IMR-90 (cell line): ENCODE measurements around the gene CDH13. TPM values are rescaled to one million over a fixed set of nuclear protein-coding genes. Genes with fewer than 3 reads are reported as not detected.

Source experiments
- ATAC-seq: fragments of 200-7000 bp; cut with Tn5 transposase; 2 replicates; pipeline ENCODE4 v1.9.1; 2020; ENCODE audit warnings: low read depth, mild to moderate bottlenecking, moderate library complexity
- BruUV-seq: library from RNA; stranded (reverse); fragments of 400-500 nt; replicated peaks from 2 replicates; lab custom pipeline; 2021; lab: Mats Ljungman, UMichigan
- CTCF ChIA-PET: fragments of 300-600 bp; formaldehyde crosslinking; extraction: SDS; loops from one replicate; lab custom pipeline; 2021; ENCODE audit warnings: antibody characterized with exemption; lab: Yijun Ruan, JAX
- POLR2A ChIA-PET: fragments of 300-600 bp; sonication (Branson Sonifier 250); formaldehyde crosslinking; loops from one replicate; lab custom pipeline; 2022; ENCODE audit warnings: antibody characterized with exemption; ENCODE audit not compliant: unreplicated experiment; lab: Charles Lee
- DNase-seq: peaks from one replicate; pipeline ENCODE4 v3.0.0; 2013
- H2AFZ ChIP-seq: replicated peaks from 2 replicates; pipeline ENCODE3; 2013; ENCODE audit warnings: low read length, mild to moderate bottlenecking; ENCODE audit not compliant: poor library complexity
- H2AK5ac ChIP-seq: 2 replicates; pipeline ENCODE4 v1.6.1; 2013; ENCODE audit warnings: low read depth, low read length, inconsistent platforms
- H2AK9ac ChIP-seq: replicated peaks from 2 replicates; pipeline ENCODE3; 2013; ENCODE audit warnings: mild to moderate bottlenecking, low read depth, low read length, moderate library complexity; ENCODE audit not compliant: poor library complexity
- H2BK120ac ChIP-seq: 2 replicates; pipeline ENCODE4 v1.6.1; 2013; ENCODE audit warnings: low read depth, low read length, inconsistent platforms
- H2BK15ac ChIP-seq: 3 replicates; pipeline ENCODE4 v1.6.1; 2013; ENCODE audit warnings: low read depth, low read length, inconsistent platforms
- H2BK20ac ChIP-seq: 2 replicates; pipeline ENCODE4 v1.6.1; 2013; ENCODE audit warnings: low read depth, mild to moderate bottlenecking, inconsistent platforms, low read length, moderate library complexity
- H2BK5ac ChIP-seq: 2 replicates; pipeline ENCODE4 v1.6.1; 2013; ENCODE audit warnings: mild to moderate bottlenecking, low read depth, low read length, inconsistent platforms; ENCODE audit not compliant: poor library complexity, severe bottlenecking
- H3K14ac ChIP-seq: replicated peaks from 2 replicates; pipeline ENCODE4 v1.6.1; 2013; ENCODE audit warnings: low read depth, low read length, inconsistent platforms
- H3K18ac ChIP-seq: 2 replicates; pipeline ENCODE4 v1.6.1; 2013; ENCODE audit warnings: low read depth, low read length, control low read depth
- H3K23ac ChIP-seq: 2 replicates; pipeline ENCODE4 v1.6.1; 2013; ENCODE audit warnings: low read depth, low read length, inconsistent platforms
- H3K27ac ChIP-seq: 2 replicates; pipeline ENCODE4 v1.5.1; 2013; ENCODE audit warnings: mild to moderate bottlenecking, control low read depth, low read length; ENCODE audit not compliant: insufficient read depth
- H3K27me3 ChIP-seq: 2 replicates; pipeline ENCODE4 v1.6.1; 2013; ENCODE audit warnings: low read length; ENCODE audit not compliant: control insufficient read depth, insufficient read depth
- H3K36me3 ChIP-seq: 2 replicates; pipeline ENCODE4 v1.6.1; 2013; ENCODE audit warnings: low read length, mixed read lengths; ENCODE audit not compliant: control insufficient read depth, insufficient read depth
- H3K4ac ChIP-seq: 2 replicates; pipeline ENCODE4 v1.6.1; 2013; ENCODE audit warnings: low read depth, low read length, inconsistent platforms
- H3K4me1 ChIP-seq: 2 replicates; pipeline ENCODE4 v1.6.1; 2013; ENCODE audit warnings: low read length, mixed read lengths; ENCODE audit not compliant: control insufficient read depth, insufficient read depth
- H3K4me2 ChIP-seq: 2 replicates; pipeline ENCODE4 v1.6.1; 2013; ENCODE audit warnings: low read depth, mild to moderate bottlenecking, control low read depth, low read length, moderate library complexity
- H3K4me3 ChIP-seq: 2 replicates; pipeline ENCODE4 v1.5.1; 2013; ENCODE audit warnings: low read depth, mild to moderate bottlenecking, control low read depth, low read length, moderate library complexity; ENCODE audit not compliant: insufficient read depth
- H3K56ac ChIP-seq: 2 replicates; pipeline ENCODE4 v1.6.1; 2013; ENCODE audit warnings: low read length, inconsistent platforms; ENCODE audit not compliant: insufficient read depth; ENCODE audit errors: extremely low read depth
- H3K79me1 ChIP-seq, 2 experiments: 2 replicates each; pipeline ENCODE4 v1.6.1; 2013; ENCODE audit warnings: low read length in 2 of 2, inconsistent platforms in 1 of 2, low read depth in 1 of 2
- H3K9ac ChIP-seq: 2 replicates; pipeline ENCODE4 v1.6.1; 2013; ENCODE audit warnings: low read depth, low read length, control low read depth
- H3K9me1 ChIP-seq: 2 replicates; pipeline ENCODE4 v1.6.1; 2013; ENCODE audit warnings: low read length, inconsistent platforms; ENCODE audit not compliant: insufficient read depth
- H3K9me3 ChIP-seq: 2 replicates; pipeline ENCODE4 v1.6.1; 2013; ENCODE audit warnings: low read length; ENCODE audit not compliant: control insufficient read depth, insufficient read depth
- H4K20me1 ChIP-seq: 2 replicates; pipeline ENCODE4 v1.6.1; 2013; ENCODE audit warnings: low read length, inconsistent platforms; ENCODE audit not compliant: insufficient read depth
- H4K5ac ChIP-seq: 2 replicates; pipeline ENCODE4 v1.6.1; 2013; ENCODE audit warnings: mild to moderate bottlenecking, low read depth, low read length, control low read depth
- H4K8ac ChIP-seq, 2 experiments: 2 replicates each; pipeline ENCODE4 v1.6.1; 2013; ENCODE audit warnings: low read depth in 2 of 2, low read length in 2 of 2, control low read depth in 1 of 2, inconsistent platforms in 1 of 2
- H4K91ac ChIP-seq: 2 replicates; pipeline ENCODE4 v1.6.1; 2013; ENCODE audit warnings: low read depth, low read length, inconsistent platforms; ENCODE audit not compliant: insufficient read depth
- CEBPB ChIP-seq: IDR thresholded peaks from 2 replicates; pipeline ENCODE4 v1.6.1; 2012; ENCODE audit warnings: low read depth, low read length, improper control_type of control experiment
- CHD1 ChIP-seq: IDR thresholded peaks from 2 replicates; pipeline ENCODE4 v1.6.1; 2012; ENCODE audit warnings: low read depth, low read length, improper control_type of control experiment
- CTCF ChIP-seq: conservative IDR thresholded peaks from 2 replicates; pipeline ENCODE4 v1.5.1; 2012; ENCODE audit warnings: mild to moderate bottlenecking, low read depth, low read length, improper control_type of control experiment
- ELK1 ChIP-seq: fragments of 150-350 bp; IDR thresholded peaks from 2 replicates; pipeline ENCODE4 v1.6.1; 2016; ENCODE audit warnings: low read depth, mild to moderate bottlenecking, low read length, moderate library complexity, borderline replicate concordance
- MXI1 ChIP-seq: IDR thresholded peaks from 2 replicates; pipeline ENCODE4 v1.6.1; 2012; ENCODE audit warnings: low read depth, mild to moderate bottlenecking, low read length, moderate library complexity, borderline replicate concordance
- NFE2L2 ChIP-seq: fragments of 150-350 bp; IDR thresholded peaks from 2 replicates; pipeline ENCODE4 v1.6.1; 2016; ENCODE audit warnings: low read depth, mild to moderate bottlenecking, low read length
- POLR2A ChIP-seq: IDR thresholded peaks from 2 replicates; pipeline ENCODE4 v1.6.1; 2012; ENCODE audit warnings: mild to moderate bottlenecking, low read depth, low read length
- RCOR1 ChIP-seq: IDR thresholded peaks from 2 replicates; pipeline ENCODE4 v1.6.1; 2012; ENCODE audit warnings: mild to moderate bottlenecking, low read length, improper control_type of control experiment; ENCODE audit not compliant: insufficient replicate concordance
- SMC3 ChIP-seq: fragments of 150-350 bp; IDR thresholded peaks from 2 replicates; pipeline ENCODE4 v1.6.1; 2016; ENCODE audit warnings: low read depth, mild to moderate bottlenecking, antibody characterized with exemption, low read length, moderate library complexity
- USF2 ChIP-seq: fragments of 150-350 bp; IDR thresholded peaks from 2 replicates; pipeline ENCODE4 v1.6.1; 2017; ENCODE audit warnings: mild to moderate bottlenecking, antibody characterized with exemption, low read length, low read depth
- WGBS, 2 experiments: methylation state at CpG; one replicate each; pipeline versions ENCODE4 v1.1.5 to v1.1.7; 2013; ENCODE audit warnings: missing lambda C conversion rate in 2 of 2; ENCODE audit not compliant: insufficient read length in 1 of 2; ENCODE audit errors: extremely low coverage in 2 of 2; 5-methylcytosine and 5-hydroxymethylcytosine counted together
- dilution Hi-C: fragments of 300-500 bp; cut with HindIII; formaldehyde crosslinking; loops from one replicate; pipeline ENCODE4 v1.14.3; 2018; ENCODE audit warnings: low sequenced_read_pairs; ENCODE audit not compliant: unreplicated experiment
- in situ Hi-C: fragments of 300-500 bp; cut with MboI; formaldehyde crosslinking; loops from 3 replicates; pipeline ENCODE4 v1.14.3; 2019; ENCODE audit warnings: low sequenced_read_pairs, inconsistent platforms, mixed read lengths
- intact Hi-C: fragments of 100-400 bp; cut with micrococcal nuclease; formaldehyde crosslinking; loops from 2 replicates; pipeline ENCODE4 v1.10.0; 2022
- polyA plus RNA-seq, 3 experiments: library from polyadenylated mRNA; depleted of rRNA; stranded (reverse); fragments of >200 nt; gene quantifications; 2 replicates each; pipeline ENCODE4 v1.2.3, GENCODE V29; 2012; ENCODE audit warnings: low replicate concordance in 1 of 3
- total RNA-seq: library from RNA; depleted of rRNA; stranded (reverse); fragments of >200 nt; gene quantifications from 2 replicates; pipeline ENCODE4 v1.2.3, GENCODE V29; 2012

Gene CDH13
- total and polyA plus RNA-seq, 2 of the 4 experiments (the other 2 are of a cell fraction) = 61.6 to 74.7 TPM

GRCh38 chr16:82720414-82720813 lies 93.6 kb downstream of the CDH13 start:
- no peak overlapping the region for H2BK20ac ChIP-seq
- H2AK9ac ChIP-seq = no peak overlapping the region
- H4K91ac ChIP-seq = no peak overlapping the region
- H3K27me3 ChIP-seq = no peaks in the 10 kb centered on the region
- H4K5ac ChIP-seq = no peak overlapping the region
- H3K4ac ChIP-seq = no peak overlapping the region
- H3K23ac ChIP-seq = no peak overlapping the region
- H3K18ac ChIP-seq = no peak overlapping the region
- no peak overlapping the region for H2AK5ac ChIP-seq
- H2BK5ac ChIP-seq = no peak overlapping the region
- H3K9ac ChIP-seq = no peak overlapping the region
- H3K36me3 ChIP-seq = no peaks in the 10 kb centered on the region; the same call in 1 of the 2 replicates
- H2BK120ac ChIP-seq = no peak overlapping the region
- H4K8ac ChIP-seq = no peak overlapping the region
- H2BK15ac ChIP-seq = no peak overlapping the region
- ChIA-PET CTCF (no interaction called here), POLR2A (no interaction called here)
- H3K4me1 ChIP-seq = no peaks in the 10 kb centered on the region
- H2AFZ ChIP-seq = no peak overlapping the region
- no CpG with 5 or more reads among the region's 3 CpGs for WGBS, 2 experiments
- no peaks in the 10 kb centered on the region for H4K20me1 ChIP-seq
- ATAC-seq = no peak
- no peaks in the 10 kb centered on the region for H3K9me3 ChIP-seq
- peaks cover 4% of the 10 kb centered on the region; the same call in 1 of the 2 replicates for H3K9me1 ChIP-seq
- H3K56ac ChIP-seq = no peak overlapping the region
- dilution Hi-C loops (no loop called here), in situ Hi-C loops (no loop called here), intact Hi-C loops (no loop called here)
- TF ChIP-seq CHD1 (no peak), ELK1 (no peak), USF2 (no peak), MXI1 (no peak), CTCF (no peak), SMC3 (no peak), NFE2L2 (no peak), POLR2A (no peak), CEBPB (no peak), RCOR1 (no peak)
- H3K14ac ChIP-seq = no peak overlapping the region
- no peak overlapping the region for H3K4me2 ChIP-seq
- H3K79me1 ChIP-seq = peaks cover 6 to 45% of the 10 kb centered on the region in 2 experiments
- DNase-seq = no peak
- BruUV-seq = no TSS peak
- no peak overlapping the region for H3K4me3 ChIP-seq
- H3K27ac ChIP-seq = no peak overlapping the region
